ENCODE data around the gene KDM7A.
"Not testable (repeated sequence)": the region's sequence is repeated elsewhere in the genome, so short reads cannot be mapped to it uniquely, and the experiment has no call there.

The KDM7A gene

GRCh38 chr7:140176811-140177702 lies at the start of gene KDM7A:
Gene KDM7A, minus strand, starts transcription at chr7:140176983. Its CDS starts 46 bp downstream, at chr7:140176937.
- DNase-seq (ENCODE audit: low read depth in 2 of 2), result peak; percentile 84 to 90

DNA sequence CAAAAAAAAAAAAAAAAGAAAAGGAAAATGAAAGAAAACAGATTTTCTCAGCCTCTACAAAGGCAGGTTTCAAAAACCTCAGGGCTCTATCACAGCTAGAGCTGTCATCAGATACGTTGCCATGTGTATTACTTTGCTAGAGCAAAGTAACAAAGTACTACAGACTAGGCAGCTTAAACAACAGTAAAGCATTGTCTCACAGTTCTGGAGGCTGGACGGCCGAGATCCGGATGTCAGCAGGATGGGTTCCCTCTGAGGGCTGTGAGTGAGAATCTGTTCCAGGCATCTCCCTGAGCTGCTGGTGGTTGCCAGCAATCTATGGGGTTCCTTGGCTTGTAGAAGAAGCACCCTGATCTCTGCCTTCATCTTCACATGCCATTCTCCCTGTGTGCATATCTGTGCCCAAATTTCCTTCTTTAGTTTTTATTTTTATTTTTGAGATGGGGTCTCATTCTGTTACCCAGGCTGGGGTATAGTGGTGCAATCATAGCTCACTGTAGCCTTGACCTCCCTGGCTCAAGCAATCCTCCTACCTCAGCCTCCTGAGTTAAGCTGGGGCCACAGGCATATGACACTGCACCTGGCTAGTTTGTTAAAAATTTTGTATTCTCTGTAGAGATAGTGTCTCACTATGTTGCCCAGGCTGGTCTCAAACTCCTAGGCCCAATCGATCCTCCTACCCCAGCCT lies 48.9 kb upstream of the KDM7A start:
- DNase-seq (ENCODE audit: low read depth in 2 of 2), result no peak

DNA sequence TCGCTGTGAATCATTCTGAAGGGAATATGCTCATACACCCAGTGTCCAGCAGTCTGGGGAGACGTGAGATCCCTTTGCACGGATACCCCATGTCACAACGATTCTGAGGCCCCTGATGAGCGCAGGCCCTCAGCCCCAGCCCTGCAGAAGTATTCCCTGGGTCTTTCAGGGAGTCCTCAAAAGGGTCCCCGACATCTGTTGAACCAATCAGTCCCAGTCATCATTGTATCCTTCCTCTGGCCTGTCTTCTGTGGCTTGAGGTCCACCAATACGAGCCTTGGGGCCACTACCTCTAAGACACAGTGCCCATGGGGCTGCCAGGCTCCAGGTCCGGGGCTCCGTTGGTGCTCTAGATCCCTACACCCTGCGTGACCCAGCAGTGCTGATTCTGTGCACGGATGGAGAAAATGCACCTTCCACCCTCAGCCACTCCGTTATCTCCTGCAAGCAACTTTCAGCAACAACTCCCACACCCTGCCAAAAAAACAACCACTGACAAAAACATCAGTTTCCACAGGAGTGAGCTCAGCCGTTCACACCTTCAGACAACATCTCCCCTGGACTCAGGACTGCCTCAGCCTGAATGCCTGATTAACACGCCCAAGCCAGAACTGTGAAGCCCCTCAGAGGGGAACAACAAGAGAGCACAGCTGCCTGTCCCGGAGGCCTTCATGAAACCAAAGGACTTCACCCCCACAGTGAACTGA lies 46.9 kb upstream of the KDM7A start:
- no peak for DNase-seq (ENCODE audit: low read depth in 2 of 2)

GRCh38 chr7:140222814-140223213 lies 46.0 kb upstream of the KDM7A start:
- DNase-seq (ENCODE audit: low read depth in 2 of 2), result no peak

DNA sequence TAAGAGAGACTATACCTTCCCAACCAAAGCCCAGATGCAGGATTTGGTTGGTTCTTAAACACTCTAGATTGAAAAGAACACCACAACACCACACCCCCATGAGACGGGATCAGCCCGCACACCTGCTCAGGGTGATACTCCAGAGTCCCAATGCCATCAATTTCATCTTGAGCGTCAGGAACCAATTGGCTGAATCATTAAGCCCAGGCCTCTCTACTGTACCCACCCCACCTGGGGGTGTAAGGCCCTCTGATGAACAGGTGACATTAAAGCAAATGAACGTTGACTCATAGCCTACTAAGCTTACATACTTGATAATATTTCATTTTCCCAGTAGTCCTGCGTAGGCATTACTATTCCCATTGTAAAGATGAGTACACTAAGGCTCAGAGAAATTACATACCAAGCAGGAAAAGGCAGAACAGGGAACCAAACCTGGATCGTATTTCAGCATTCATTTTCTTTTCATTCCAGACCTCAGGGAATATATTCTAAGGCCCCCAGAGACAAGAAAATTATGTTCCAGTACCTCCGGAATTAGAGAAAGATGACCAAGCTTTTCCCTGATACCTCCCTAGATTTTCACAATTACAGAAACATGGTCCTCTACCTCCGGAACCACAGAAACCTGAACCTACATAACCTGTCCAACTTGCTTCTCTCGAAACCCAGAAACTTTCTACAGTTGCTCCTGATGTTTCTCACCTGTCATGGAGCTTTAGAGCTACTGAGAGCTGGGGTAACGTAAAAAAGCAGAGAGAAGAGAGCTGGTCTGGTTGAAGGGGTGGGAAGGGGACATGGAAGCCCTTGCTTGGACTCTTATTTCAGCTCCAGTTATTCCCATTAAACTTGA lies 43.1 kb upstream of the KDM7A start:
- no peak for DNase-seq (ENCODE audit: low read depth in 2 of 2)

DNA sequence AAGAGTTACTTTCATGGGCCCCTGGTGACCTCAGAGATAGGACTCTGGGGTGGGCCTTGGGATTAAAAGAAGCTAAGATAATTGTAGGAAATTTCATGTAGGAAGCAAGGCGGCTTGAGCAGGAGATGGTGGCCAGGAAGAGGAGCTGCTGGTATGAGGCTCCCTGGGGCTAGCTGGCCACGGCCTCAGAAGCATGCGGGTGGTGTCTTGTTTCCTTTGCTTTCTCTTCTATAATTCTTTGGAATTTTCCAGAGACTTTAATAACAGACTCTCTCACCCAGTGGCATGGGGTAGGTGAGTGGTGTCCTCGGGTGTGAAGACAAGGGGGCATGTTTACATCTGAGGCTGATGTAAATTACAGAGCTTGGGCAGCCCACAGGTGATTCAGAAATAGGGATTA lies 41.9 kb upstream of the KDM7A start:
- DNase-seq (ENCODE audit: low read depth in 2 of 2), result no peak

DNA sequence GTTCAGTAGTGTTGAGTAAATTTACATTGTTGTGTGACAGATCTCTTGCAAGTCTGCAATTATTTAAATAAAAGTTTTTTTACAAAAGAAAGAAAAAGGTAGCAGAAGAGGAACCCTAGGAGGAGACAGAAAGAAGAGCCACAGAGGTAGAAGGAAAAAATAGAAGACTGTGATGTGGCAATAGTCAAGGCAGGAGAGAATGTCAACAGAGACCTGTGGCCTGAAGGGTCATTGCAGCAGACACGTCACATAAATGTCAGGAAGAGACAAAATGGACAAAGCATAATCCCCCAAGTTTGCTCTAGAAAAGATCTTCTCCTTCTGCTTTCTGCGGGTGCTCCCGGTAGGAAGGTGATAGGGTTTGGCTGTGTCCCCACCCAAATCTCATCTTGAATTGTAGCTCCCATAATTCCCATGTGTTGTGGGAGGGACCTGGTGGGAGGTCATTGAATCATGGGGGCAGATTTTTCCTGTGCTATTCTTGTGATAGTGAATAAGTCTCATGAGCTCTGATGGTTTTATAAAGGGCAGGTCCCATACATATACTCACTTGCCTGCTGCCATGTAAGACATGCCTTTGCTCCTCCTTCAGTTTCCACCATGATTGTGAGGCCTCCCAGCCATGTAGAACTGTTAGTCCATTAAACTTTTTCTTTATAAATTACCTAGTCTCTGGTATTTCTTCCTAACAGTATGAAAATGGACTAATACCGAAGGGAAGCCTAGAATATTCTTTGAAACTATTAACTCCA lies 41.1 kb upstream of the KDM7A start:
- no peak for DNase-seq (ENCODE audit: low read depth in 2 of 2)

DNA sequence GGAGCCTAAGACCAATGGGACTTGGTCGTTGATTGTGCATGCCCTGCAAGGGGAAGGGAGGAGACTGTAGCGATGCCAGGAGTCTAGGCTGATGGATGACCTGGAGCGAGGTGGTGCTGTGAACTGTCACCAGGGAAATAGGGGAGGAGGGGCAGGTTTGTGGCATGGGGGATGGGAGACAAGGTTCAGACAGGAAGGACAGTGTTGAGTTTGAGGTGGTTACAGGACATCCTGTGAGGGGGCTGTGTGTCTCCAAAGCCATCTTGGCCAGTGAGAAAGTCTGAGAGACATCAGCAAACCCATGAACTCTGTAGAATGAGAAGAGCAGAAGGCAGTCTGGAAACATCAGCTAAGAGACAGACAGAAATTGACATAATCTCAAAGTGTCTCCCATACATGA lies 38.5 kb upstream of the KDM7A start:
- DNase-seq (ENCODE audit: low read depth in 2 of 2), result no peak

DNA sequence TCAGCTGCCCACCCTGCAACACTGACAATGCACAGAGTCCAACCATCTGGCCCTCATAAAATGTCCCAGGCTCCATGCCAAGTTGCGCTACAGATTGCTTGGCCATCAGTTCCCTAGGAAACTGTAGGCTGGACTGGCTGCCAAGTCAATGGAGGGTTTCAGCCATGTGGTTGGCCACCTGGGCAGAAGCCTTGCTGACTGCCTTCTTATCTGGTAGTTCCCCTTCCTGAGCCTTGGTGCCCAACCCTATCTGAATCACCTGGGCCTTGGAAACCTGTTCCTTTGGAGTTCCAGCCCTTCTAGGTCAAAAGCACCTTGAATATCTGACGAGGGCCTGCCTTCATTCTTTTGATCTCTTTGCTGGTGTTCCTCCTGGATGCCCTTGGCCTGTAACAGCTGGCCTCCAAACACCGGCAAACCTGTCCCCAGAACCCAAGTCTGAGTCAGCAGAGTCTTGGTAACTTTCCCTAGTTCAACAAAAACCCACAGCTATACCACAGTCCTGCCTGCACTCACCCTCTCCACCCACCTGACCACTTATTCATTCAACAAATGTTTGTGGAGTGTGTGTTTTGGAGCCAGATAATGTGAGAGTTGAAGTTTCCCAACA lies 37.4 kb upstream of the KDM7A start:
- no peak for DNase-seq (ENCODE audit: low read depth in 2 of 2)

DNA sequence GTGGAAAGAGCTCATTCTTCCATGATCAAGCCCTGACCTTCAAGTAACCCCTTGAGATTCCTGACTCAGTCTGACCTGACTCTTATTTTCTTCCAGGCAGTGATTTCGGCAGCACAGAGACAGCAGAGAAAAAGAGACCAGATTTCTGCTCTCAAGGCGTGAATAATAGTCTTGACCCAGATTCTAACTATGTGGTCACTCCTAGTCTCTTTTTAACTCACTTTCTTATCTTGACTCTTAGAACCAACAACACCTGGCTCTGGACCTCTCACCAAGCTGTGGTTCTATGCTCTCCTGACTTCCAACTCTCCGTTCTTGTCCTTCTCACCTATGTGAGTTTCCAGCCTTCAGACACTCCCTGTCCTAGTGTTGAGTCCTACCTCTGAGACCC lies 36.9 kb upstream of the KDM7A start:
- no peak for DNase-seq (ENCODE audit: low read depth in 2 of 2)

- DNase-seq (ENCODE audit: low read depth in 2 of 2), result peak in 1 of 2 donors; percentile 36
Observed at GRCh38 chr7:140212100-140212881, 35.5 kb upstream of the KDM7A start.

- no peak for DNase-seq (ENCODE audit: low read depth in 2 of 2)
Observed at GRCh38 chr7:140211698-140212097, 34.9 kb upstream of the KDM7A start.

DNA sequence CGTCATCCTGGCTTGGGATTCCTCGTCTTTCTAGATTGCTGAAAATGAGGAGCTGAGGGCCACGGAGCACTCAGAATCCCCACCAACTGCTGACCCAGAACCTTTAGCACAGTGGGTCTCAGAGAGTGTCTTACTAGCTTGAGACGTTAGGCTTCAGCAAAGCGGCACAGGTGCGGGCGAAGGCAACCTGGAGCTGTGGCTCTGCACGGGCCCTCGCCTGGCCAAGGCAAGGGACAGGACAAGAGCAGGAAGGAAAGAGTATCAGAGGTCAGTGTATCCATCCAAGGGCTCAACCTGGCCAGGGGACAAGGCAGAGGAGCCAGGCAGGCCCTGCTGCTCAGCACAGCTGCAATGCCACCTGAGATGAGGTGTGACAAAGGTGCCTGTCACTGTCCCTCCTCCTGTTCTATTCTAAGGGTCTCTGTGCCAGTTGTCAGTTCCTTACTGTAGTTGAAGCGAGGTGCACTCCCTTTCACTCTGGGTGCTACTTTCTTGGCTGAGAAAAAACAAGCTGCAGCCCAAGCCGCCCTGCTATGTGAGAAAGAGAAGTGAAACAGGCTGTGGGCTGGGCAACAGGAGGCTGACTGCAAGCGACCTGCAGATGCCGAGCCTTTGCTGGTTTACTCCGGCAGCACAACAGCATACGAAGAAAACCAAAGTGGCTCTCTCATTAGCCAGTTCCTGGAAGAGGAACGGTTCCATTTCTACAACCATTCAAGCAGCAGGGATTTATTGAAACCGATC lies 33.3 kb upstream of the KDM7A start:
- peak; percentile 42 to 56 for DNase-seq (ENCODE audit: low read depth in 2 of 2)

- DNase-seq (ENCODE audit: low read depth in 2 of 2), result no peak
Observed at GRCh38 chr7:140206616-140207389, 30.0 kb upstream of the KDM7A start.

DNA sequence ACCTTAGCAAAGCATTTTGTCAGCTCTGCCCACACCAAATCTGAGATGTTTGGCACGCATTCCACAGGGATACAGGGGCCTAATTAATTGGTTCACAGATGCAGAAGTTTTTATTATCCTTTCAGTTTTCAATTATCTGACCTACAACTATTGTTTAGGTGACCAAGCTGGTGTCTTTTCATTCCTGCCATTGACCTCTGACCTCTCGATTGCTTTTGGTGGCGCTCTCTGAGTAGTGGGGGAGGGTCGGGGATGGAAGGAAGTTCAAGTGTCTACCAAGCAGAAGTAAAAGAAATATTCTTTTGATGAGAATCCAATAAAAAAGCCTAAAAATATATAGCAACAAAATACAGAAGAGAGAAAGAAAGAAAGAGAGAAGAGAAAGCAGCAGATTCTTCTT lies 28.8 kb upstream of the KDM7A start:
- no peak for DNase-seq (ENCODE audit: low read depth in 2 of 2)

- DNase-seq (ENCODE audit: low read depth in 2 of 2), result no peak
Observed at GRCh38 chr7:140203556-140203955, 26.8 kb upstream of the KDM7A start.

DNA sequence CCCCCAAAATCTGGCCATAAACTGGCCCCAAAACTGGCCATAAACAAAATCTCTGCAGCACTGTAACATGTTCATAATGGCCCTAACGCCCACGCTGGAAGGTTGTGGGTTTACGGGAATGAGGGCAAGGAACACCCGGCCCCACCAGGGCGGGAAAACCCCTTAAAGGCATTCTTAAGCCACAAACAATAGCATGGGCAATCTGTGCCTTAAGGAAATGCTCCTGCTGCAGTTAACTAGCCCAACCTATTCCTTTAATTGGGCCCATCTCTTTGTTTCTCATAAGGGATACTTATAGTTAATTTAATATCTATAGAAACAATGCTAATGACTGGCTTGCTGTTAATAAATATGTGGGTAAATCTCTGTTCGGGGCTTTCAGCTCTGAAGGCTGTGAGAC lies 26.2 kb upstream of the KDM7A start:
- DNase-seq (ENCODE audit: low read depth in 2 of 2), result not testable (repeated sequence)

DNA sequence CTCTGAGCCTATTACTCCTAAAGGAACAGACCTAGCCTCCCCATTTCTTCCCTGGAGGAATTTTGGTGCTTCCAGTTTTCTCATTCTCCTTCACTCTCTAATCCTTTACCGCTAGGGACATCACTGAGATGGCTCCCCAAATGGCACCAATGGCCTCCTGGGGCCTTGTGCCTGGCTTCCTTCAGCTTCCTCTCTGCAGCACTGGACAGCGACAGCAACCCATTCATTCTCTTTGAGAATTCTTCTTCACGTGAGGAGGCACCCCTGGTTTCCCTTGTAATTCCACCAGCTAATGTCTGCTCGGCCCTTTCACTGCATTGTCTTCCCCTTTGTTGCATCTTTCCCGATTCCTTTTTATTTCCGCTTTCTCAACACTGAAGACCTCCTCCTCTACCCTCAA lies 24.6 kb upstream of the KDM7A start:
- no peak for DNase-seq (ENCODE audit: low read depth in 2 of 2)

All from stimulated activated CD4-positive, alpha-beta T cell treated with anti-CD3 and anti-CD28 coated beads, Interleukin-4, amount 100 ng/mL, for 48 hours (primary cell).